Smooth muscle cell (in vitro differentiated cells): Measurements from ENCODE around the gene CRYGA. TPM values are rescaled to one million over a fixed set of nuclear protein-coding genes. Genes with fewer than 3 reads are reported as not detected.

ENCODE experiments used
- DNase-seq: peaks from one replicate; lab custom pipeline; 2025; ENCODE audit not compliant: unreplicated experiment; lab: John Stamatoyannopoulos, UW
- H2AFZ ChIP-seq: fragments of 200-600 bp; sonication (generic); 2 replicates; pipeline ENCODE4 v1.6.0; 2016; ENCODE audit warnings: antibody characterized with exemption, low read depth, mild to moderate bottlenecking
- H3F3A ChIP-seq: fragments of 200-600 bp; sonication (generic); 2 replicates; pipeline ENCODE4 v1.6.0; 2017; ENCODE audit warnings: antibody characterized with exemption, low read depth
- H3K27ac ChIP-seq: fragments of 200-600 bp; sonication (generic); 2 replicates; pipeline ENCODE4 v1.5.1; 2016; ENCODE audit warnings: low read depth, mild to moderate bottlenecking
- H3K27me3 ChIP-seq: fragments of 200-600 bp; sonication (generic); 2 replicates; pipeline ENCODE4 v1.6.1; 2016; ENCODE audit warnings: low read depth, mild to moderate bottlenecking
- H3K36me3 ChIP-seq: fragments of 200-600 bp; sonication (generic); 2 replicates; pipeline ENCODE4 v1.5.1; 2016; ENCODE audit warnings: low read depth
- H3K4me1 ChIP-seq: fragments of 200-600 bp; sonication (generic); 2 replicates; pipeline ENCODE4 v1.5.1; 2016; ENCODE audit warnings: low read depth
- H3K4me2 ChIP-seq: fragments of 200-600 bp; sonication (generic); 2 replicates; pipeline ENCODE4 v1.6.0; 2016; ENCODE audit warnings: mild to moderate bottlenecking
- H3K4me3 ChIP-seq: fragments of 200-600 bp; sonication (generic); 2 replicates; pipeline ENCODE4 v1.5.1; 2016; ENCODE audit warnings: mild to moderate bottlenecking
- H3K79me2 ChIP-seq: fragments of 200-600 bp; sonication (generic); 2 replicates; pipeline ENCODE4 v1.6.0; 2016; ENCODE audit warnings: low read depth, mild to moderate bottlenecking
- H3K9ac ChIP-seq: fragments of 200-600 bp; sonication (generic); 2 replicates; pipeline ENCODE4 v1.6.0; 2016; ENCODE audit warnings: low read depth
- H3K9me3 ChIP-seq: fragments of 200-600 bp; sonication (generic); replicated peaks from 2 replicates; pipeline ENCODE4 v1.5.1; 2016; ENCODE audit warnings: low read depth
- H4K20me1 ChIP-seq: fragments of 200-600 bp; sonication (generic); 2 replicates; pipeline ENCODE4 v1.6.0; 2016; ENCODE audit warnings: low read depth
- WGBS: methylation state at CpG from one replicate; pipeline ENCODE4 v1.1.7; 2016; ENCODE audit warnings: low lambda C conversion rate; 5-methylcytosine and 5-hydroxymethylcytosine counted together
- polyA plus RNA-seq: library from polyadenylated mRNA; unstranded; fragments of >200 nt; fragmentation: Nextera tagmentation; extraction: Ambion mirVana; gene quantifications from 2 replicates; pipeline ENCODE4 v1.2.1, GENCODE V29; 2016
- total RNA-seq: library from RNA; depleted of rRNA; stranded (reverse); fragments of >200 nt; gene quantifications from 2 replicates; pipeline ENCODE4 v1.2.3, GENCODE V29; 2014
- TF ChIP-seq, protein P1 (sequence below): fragments of 200-600 bp; sonication (generic); IDR thresholded peaks from 2 replicates; pipeline ENCODE4 v1.5.1; 2017; ENCODE audit warnings: borderline replicate concordance, mild to moderate bottlenecking, antibody characterized with exemption; ENCODE audit not compliant: insufficient read depth, poor library complexity, severe bottlenecking

CRYGA gene, protein sequence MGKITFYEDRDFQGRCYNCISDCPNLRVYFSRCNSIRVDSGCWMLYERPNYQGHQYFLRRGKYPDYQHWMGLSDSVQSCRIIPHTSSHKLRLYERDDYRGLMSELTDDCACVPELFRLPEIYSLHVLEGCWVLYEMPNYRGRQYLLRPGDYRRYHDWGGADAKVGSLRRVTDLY
- not detected in 2 replicates for total RNA-seq
- not detected in 2 replicates for polyA plus RNA-seq

DNA sequence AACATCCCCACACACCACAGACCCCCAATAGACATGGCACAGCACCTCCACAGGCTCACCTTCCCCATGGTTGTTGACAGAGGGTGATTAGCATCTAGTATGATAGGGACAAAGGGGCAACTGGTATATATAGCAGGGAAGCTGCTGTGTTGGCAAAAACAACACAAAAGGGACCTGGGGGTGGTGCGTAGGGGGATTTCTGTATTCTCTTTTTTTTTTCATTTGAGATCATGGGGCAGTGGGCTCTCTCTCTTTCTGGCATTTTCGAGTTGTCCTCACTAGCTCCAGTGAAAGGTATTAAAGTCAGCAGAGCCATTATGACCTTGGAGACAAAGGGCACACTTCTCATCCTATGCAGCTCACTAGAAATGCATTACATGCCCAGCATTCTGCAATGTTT is at the start of gene CRYGA:
Gene CRYGA (minus strand): TSS at position 101 of the 400 bp plus-strand sequence. CDS start 33 bp downstream, at position 68.
- no peaks in the 10 kb centered on the region for H3K9me3 ChIP-seq
- 85% methylated on average over 2 of the region's 2 CpGs for WGBS

DNA sequence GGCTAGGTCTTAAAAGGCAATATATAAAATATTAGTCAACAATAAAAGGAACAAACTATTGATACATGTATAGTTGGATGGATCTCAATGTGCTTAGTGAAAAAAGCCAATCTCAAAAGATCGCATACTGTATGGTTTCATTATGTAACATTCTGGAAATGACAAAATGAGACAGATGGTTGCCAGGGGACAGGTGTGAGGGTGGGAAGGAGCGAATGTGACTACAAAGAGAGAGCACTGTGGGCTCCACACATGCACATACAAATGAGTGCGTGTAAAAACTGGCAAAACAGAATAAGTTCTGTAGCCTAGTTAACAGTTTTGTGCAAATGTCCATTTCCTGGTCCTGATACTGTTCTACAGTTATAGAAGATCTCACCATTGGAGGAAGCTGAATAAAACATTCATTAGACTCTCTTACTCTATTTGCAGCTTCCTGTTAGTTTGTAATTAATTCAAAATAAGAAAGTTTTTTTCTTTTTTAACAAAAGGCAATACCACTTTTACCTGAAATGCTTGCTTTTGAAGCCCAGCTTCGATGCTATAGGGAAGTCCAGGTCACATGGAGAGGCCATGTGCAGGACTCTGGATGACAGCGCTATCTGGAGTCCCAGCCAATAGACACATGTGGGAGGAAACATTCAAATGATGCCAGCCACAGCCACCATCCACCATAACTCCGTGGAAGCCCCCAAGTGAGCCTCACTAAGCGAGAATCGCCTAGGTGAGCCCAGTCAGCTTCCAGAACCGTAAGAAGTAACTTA is 47.5 kb upstream of the CRYGA start:
- H2AFZ ChIP-seq: no peak overlapping the region
- TF ChIP-seq, protein P1, sequence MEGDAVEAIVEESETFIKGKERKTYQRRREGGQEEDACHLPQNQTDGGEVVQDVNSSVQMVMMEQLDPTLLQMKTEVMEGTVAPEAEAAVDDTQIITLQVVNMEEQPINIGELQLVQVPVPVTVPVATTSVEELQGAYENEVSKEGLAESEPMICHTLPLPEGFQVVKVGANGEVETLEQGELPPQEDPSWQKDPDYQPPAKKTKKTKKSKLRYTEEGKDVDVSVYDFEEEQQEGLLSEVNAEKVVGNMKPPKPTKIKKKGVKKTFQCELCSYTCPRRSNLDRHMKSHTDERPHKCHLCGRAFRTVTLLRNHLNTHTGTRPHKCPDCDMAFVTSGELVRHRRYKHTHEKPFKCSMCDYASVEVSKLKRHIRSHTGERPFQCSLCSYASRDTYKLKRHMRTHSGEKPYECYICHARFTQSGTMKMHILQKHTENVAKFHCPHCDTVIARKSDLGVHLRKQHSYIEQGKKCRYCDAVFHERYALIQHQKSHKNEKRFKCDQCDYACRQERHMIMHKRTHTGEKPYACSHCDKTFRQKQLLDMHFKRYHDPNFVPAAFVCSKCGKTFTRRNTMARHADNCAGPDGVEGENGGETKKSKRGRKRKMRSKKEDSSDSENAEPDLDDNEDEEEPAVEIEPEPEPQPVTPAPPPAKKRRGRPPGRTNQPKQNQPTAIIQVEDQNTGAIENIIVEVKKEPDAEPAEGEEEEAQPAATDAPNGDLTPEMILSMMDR: no peak
- DNase-seq: no peak
- no peak overlapping the region for H3K4me2 ChIP-seq
- no peaks in the 10 kb centered on the region for H3K79me2 ChIP-seq
- no peaks in the 10 kb centered on the region for H3F3A ChIP-seq
- H3K36me3 ChIP-seq: no peaks in the 10 kb centered on the region
- H3K4me1 ChIP-seq: no peaks in the 10 kb centered on the region
- H3K4me3 ChIP-seq: no peak overlapping the region
- no peaks in the 10 kb centered on the region for H3K9me3 ChIP-seq
- no peak overlapping the region for H3K9ac ChIP-seq
- H4K20me1 ChIP-seq: no peaks in the 10 kb centered on the region
- H3K27ac ChIP-seq: no peak overlapping the region
- no peaks in the 10 kb centered on the region for H3K27me3 ChIP-seq
- 94% methylated on average over 9 of the region's 9 CpGs for WGBS

More for the DNA sequence above, at the start of gene CRYGA:
- TF ChIP-seq, protein P1: no peak
- H3K79me2 ChIP-seq: no peaks in the 10 kb centered on the region
- H2AFZ ChIP-seq: no peak within 1 kb of the TSS
- H3K4me2 ChIP-seq: no peak within 1 kb of the TSS
- H3K36me3 ChIP-seq: no peaks in the 10 kb centered on the region
- H3K4me1 ChIP-seq: no peaks in the 10 kb centered on the region
- no peak within 1 kb of the TSS for H3K9ac ChIP-seq
- H3K27me3 ChIP-seq: peaks cover 4% of the 10 kb centered on the region
- no peaks in the 10 kb centered on the region for H4K20me1 ChIP-seq
- no peak within 1 kb of the TSS for H3K4me3 ChIP-seq
- DNase-seq: no peak
- H3F3A ChIP-seq: no peaks in the 10 kb centered on the region
- H3K27ac ChIP-seq: no peak within 1 kb of the TSS

DNA sequence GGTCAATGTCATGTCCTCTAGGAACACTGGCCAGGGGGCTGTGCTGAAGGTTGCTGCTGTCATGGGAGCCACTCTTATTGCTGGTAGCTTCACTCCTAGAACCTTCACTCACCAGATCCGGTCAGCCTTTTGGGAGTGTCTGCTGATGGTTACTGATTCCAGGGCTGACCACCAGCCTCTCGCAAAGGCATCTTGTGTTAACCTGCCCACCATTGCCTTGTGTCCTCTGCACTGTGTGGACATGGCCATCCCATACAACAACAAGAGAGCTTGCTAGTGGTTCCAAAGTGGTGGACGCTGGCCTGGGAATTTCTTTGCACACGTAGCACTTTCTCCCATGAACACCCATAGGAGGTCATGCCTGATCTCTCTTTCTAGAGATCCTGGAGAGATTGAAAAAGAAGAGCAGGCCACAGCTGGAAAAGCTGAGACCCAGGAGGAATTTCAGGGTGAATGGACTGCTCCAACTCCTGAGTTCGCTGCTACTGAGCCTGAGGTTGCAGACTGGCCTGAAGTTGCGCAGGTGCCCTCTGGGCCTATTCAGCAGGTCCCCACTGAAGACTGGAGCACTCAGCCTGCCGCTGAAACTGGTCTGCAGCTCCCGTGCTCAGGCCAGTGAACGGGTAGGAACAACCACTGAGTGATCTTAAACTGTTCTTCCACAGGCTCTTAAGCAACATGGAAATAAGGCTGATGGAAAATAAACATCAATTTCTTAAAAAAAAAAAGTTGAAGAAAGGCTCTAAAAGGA is 45.1 kb upstream of the CRYGA start:
- 93% methylated on average over 9 of the region's 9 CpGs for WGBS
- Histone ChIP-seq H3K4me1 (no peaks in the 10 kb centered on the region), H3K9me3 (no peaks in the 10 kb centered on the region), H4K20me1 (no peaks in the 10 kb centered on the region), H3K79me2 (no peaks in the 10 kb centered on the region), H2AFZ (no peak overlapping the region), H3F3A (no peaks in the 10 kb centered on the region), H3K27me3 (no peaks in the 10 kb centered on the region), H3K36me3 (no peaks in the 10 kb centered on the region), H3K4me3 (no peak overlapping the region), H3K9ac (no peak overlapping the region), H3K4me2 (no peak overlapping the region), H3K27ac (no peak overlapping the region)
- no peak for DNase-seq
- TF ChIP-seq, protein P1: no peak
